GM18520 (cell line): ENCODE measurements around the gene ACSL6.

Source experiments
- ATAC-seq: cut with Tn5 transposase; IDR thresholded peaks from one replicate; pipeline ENCODE4 v1.9.1; 2021; ENCODE audit not compliant: unreplicated experiment

The ACSL6 gene

GRCh38 chr5:132017738-132018625, 6.5 kb upstream of the ACSL6 start:
- no peak for ATAC-seq

- no peak for ATAC-seq
These were observed 5.9 kb upstream of the ACSL6 start for GRCh38 chr5:132017316-132017715.

GRCh38 chr5:132016721-132017250, 5.3 kb upstream of the ACSL6 start:
- ATAC-seq, result no peak

GRCh38 chr5:132013711-132014110, 2.3 kb upstream of the ACSL6 start:
- ATAC-seq, result no peak

DNA sequence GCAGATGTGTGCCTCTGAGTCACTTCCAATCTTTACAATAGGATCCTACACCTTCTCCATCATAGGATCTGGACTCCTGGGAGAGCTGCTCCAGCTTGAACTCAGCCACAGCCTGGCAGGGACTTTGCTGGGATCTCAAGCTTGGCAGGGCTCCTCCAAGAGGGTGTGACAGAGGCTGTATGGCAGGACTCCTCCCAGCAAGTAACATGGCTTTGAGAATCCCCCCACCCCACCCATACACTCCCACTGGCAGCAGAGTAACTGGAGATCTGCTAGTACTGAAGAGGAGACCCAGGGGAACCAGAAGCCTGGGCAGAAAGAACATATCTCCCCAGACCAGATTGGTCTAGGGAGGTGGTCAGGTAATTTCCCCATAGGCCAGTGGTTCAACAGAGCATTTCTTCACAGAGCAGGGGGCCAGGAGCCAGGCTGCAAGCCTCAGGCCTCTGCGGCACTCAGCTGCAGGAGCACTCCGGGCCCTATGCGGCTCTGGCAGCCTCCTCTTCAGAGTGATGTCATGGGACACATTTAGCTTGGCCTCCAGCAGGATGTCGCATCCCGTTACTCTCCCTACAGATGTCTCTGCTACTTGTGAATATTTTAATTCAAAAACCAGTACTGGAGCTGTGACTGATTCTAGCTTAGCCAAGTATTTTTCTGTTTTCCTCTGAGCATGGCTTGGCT, 1.7 kb upstream of the ACSL6 start:
- ATAC-seq, result no peak

DNA sequence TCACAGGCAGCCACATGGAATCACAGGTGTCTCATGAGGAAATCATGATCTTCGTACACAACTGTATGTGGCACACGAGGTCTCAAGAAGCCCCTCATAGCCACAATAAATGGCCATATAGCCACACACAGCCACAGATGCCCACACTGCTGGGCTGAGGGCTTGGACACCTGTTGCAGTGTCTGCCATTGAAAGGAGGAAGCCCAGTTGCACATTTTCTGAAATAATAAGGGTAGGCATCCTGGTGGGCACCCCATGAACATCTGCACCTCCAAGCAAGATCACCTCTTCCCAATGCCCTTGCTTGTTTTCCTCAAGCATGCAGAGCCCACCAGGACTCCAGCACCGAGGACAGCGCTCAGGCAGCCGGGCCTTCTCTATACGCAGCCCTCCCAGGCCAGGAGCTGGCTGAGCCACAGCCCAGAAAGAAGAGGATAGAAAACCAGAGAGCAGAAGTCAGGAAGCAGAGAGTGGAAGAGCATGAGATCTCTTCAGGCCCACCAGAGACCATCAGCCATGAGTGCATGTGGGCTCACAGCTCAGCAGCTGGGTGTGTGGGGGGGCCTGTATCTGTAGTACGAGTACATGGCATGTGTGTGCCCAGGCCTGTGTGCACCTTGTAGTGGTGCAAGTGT, 1.0 kb upstream of the ACSL6 start:
- no peak for ATAC-seq

DNA sequence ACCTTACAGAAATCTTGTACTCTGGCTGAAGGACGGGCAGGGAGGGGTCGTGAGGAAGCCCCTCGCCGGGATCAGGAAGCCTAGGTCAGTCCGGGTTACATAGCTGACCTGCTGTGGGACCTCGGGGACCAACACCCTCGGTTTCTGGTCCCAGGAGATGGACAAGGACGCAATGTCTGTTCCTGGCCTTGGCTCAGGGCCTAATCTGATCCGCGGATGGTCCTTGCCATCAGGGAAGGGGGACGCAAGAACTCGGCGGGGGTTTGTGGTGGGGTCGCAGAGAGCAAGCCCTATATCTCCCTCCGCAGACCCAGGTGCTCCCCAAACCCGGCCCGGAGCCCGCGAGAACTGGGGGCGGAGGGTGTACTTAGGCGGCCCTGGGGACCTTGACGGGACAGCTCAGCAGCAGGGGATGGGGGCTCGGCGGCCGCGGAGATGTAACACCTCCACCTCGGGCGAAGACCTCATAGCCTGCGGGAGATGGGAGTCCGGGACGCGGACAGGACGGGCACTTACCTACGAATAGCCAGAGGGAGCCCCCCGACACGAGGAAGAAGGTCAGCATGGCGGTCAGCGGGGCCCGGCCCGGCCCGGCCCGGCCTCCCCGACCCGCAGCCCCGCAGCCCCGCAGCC, 353 bp downstream of the ACSL6 start:
- ATAC-seq, result no peak

DNA sequence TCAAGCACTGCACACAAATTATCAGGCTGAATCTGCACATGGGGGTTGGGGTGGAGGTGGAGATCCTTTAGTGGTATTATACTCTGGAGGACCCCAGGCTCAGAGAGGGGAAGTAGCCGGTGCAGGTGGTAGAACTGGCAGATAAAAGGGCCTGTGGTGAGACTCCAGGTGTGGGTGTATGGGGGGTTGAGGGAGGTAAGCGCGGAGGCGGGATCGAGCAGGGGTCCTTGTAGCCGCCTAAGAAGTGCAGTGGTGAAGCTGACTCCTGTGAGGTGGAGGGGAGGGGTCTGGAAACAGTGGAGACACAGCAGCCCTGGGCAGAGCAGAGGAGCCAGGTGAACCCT, 841 bp downstream of the ACSL6 start:
- no peak for ATAC-seq

DNA sequence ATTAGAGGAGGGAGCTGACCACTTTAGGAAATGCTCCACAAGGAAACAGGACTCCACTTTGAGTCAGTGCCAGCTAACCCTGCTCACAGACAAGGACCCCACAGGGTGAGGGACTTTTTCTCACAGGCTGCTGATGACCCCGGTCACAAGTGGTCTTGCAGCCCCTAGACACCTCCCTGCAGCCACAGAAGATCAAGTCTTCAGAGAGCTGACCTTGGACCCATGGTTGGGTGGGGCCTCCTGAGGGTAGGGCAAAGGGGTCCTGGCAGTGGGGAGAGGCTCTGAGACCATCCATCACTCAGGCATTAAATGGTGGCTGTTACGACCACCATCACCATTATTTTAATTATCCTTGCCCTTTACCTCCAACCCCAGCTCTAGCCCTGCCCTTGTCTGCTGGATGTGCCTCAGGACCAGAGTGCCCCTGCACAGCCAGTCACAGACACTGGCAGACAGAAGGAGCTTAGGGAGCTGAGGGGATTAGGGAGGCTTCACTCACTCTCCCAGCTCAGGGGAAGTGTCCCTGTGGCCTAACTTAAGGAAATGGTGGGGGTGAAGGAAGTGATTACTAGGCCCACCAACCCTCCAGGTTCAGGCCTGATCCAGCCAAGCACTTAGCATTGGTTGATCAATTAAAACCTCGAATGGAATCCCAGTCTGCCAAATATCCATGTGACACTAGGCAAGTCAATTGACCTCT, 1.6 kb downstream of the ACSL6 start:
- ATAC-seq, result no peak

GRCh38 chr5:132008961-132009680, 2.3 kb downstream of the ACSL6 start:
- no peak for ATAC-seq

DNA sequence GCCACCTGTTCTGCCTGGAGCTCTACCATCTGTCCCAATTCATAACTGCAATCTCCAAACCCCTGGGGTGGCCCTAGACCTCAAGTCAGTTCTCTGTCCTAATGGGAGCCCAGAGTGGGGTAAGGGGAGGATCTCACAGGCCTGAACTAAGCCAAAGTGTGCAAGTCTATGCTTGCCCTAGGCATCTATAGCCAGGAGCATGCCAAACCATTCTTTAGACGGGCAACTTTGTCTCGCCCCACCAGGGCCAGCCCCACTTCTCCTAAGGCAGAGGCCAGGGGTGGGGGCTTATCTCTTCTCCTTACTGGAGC, 3.3 kb downstream of the ACSL6 start:
- no peak for ATAC-seq

DNA sequence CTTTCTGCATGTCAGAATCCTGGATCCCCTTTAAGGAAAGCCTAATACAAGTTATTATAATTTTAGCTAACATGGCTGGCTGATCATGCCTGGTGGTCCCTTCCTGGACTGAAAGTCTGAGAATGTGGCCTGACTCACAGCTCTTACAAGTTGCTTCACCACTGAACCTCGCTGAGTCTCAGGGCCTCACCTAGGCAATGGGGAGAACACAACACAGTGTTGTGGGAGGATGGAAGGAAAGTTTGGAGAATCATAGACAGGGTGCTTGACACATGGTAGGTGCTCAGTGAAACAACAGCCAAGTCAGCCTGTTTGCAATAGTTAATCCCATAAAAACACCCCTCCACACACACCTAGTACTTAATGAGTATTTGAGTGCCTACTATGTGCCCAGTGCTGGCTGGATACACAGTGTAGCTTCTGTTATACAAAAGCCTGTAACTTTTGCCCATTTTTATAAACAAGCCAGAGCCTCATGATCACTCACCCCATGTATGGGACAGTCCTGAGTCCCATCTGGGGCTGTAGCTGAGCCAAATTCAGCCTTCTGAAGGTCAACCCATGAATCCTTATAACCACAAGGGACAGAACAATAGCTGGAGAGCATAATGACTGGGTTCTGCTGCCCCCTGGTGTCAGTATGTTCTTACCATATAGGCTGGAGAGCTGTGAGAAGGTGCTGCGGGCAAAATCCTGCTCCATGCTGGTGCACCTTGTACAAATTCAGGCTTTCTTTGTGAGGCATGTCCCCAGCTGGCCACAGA, 3.9 kb downstream of the ACSL6 start:
- ATAC-seq, result peak; percentile 62

DNA sequence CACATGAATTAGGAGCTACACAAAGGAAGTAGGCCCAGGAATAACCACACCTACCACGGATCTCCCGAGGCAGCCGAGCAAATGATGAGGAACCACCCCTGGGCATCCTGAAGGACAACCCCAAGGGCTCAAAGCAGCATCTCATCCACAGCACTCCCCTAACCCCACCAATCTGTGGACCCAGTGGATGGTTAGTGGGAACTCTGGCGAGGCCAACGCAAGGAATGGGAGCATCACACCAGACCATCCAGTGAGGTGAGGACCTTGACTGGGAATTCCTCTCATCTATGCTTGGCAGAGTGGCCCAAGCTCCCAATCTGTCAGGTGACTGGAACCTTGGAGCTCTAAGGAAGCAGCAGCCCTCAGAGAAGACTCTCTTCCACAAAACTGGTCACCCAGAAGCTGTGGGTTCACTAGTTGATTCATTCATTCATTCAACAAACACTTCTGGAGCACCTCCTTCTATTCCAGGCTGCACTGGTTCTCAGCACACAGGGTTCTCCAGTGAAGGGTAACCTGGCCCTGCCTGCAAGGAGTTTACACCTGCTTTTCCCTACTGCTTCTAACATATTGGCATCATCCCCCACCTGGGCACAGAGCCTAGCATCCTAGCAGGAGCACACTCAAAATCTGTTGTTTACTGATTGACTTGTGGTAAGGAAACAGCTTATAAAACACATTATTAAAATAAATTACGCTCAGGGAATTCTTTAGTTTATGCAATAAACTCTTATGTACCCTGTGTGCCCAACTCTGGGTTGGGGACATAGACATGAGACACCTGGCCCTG, 4.9 kb downstream of the ACSL6 start:
- no peak for ATAC-seq

DNA sequence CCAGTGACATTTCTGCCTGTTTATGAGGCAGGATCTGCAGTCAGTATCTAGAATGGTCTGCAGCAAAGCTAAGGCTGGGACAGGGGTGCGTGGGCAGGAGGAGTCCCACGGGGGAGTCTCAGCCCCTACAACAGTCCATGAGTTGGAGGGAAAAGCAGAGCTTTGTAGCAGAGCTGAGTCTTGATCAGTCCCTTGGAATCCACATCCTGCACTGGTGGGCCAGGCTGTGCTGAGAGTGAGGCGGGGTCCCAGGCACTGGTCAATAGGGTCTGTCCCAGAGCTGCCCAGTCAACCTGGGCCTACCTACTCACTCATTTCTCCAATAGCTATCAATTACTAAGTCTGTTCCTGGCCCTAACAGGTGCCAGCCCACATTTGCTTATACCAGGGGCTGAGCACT, 5.9 kb downstream of the ACSL6 start:
- ATAC-seq, result no peak

DNA sequence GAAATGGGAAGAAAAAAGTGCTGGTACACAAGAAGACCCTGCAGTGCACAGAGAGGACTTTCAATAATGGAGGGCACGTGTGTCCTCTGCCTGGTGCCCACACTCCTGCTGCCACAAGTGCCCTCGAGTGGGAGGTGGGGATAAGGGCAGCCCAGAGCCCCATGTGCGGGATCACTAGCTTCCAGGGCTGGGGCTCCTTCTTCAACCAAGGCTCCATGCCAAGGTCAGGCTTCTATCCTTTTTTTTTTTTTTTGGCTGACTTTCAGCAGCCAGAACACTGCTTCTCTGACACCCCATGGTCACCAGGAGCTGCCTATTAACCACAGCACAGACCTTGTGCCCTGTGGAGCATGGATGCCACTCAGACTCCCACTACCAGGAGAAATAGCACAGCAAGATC, 7.5 kb downstream of the ACSL6 start:
- ATAC-seq, result no peak

DNA sequence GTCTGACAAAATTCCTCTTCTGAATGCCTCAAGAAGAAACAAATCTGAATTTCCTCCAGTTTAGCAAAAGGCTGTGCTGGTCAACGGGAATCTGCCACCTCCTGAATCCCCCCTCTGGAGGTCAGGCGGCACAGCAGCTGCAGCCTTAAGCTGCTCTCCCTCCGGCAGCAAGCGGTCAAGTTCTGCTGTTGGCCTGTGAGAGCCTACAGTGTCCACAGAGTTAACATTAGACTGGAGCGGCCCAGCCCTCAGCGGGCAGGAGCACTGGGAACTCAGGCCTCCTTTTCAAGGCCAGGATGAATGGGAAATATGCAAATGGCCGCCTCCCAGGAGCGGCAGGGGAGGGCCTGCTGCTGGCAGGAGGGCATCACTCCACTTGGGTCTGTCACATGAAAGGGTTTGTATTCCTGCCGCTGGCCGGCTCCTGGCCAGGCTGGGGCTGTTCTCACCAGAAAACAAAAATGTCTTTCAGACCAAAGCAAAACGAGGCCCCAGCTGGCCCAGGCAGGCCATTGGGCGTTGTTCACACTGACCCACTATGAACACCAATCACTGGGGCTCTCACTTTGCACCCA, 8.2 kb downstream of the ACSL6 start:
- ATAC-seq, result no peak

- no peak for ATAC-seq
These were observed 8.7 kb downstream of the ACSL6 start for GRCh38 chr5:132002757-132003156.
